Stimulated activated CD8-positive, alpha-beta memory T cell treated with anti-CD3 and anti-CD28 coated beads, Interleukin-15, amount 100 ng/mL, for 24 hours (primary cell): ENCODE data around the gene LSM10.

Source experiments
- DNase-seq: peaks from one replicate; pipeline ENCODE4 v3.0.0-alpha.2; 2020; ENCODE audit warnings: low read depth

The LSM10 gene

DNA sequence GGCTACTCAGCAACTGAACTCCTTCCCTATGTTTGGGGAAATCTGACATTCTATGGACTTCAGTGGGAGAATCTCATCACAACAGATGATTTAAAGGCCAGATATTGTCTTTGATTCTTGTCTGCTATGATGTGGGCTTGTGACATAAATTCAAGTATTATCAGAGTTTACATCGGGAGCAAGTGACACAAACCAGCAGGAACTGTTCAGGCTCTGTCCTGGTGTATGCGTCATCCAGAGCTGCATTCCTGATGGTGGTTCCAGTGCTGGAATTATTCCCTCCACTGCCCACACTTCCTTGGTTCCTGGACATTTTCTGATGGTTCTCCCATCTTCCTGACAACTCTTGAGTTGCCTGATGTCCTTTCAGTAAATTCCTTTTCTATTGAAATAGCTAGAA is 10.8 kb upstream of the LSM10 start:
- DNase-seq = no peak

DNA sequence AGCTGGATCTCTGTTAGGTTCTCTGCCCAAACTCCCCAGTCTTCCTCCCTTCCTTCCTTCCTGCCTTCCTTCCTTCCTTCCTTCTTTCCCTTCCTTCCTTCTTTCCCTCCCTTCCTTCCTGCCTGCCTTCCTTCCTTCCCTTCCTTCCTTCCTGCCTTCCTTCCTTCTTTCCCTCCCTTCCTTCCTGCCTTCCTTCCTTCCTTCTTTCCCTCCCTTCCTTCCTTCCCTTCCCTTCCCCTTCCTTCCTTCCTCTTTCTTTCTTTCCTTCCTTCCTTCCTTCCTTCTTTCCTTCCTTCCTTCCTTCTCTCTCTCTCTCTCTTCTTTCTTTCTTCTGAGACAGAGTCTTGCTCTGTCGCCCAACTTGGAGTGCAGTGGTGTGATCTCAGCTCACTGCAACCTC is 8.7 kb upstream of the LSM10 start:
- DNase-seq = no peak

DNA sequence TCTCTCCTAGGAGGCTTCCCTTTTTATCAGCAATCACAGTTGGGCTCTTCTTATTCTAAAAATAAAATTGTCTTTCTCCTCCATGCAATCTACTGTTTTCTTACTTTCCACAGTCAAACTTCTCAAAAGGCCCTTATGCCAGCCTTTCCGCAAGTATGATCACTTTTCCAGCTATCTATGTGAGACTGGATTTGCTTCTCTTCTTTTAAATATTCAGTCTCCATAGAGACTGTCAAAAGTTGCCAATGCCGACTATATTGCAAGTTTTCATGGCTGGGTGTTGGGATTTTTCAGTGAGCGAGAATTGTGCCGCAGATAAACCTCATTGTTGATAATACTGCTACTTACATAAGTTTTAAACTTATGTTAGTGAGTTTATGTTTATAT is 4.8 kb upstream of the LSM10 start:
- DNase-seq = no peak

DNA sequence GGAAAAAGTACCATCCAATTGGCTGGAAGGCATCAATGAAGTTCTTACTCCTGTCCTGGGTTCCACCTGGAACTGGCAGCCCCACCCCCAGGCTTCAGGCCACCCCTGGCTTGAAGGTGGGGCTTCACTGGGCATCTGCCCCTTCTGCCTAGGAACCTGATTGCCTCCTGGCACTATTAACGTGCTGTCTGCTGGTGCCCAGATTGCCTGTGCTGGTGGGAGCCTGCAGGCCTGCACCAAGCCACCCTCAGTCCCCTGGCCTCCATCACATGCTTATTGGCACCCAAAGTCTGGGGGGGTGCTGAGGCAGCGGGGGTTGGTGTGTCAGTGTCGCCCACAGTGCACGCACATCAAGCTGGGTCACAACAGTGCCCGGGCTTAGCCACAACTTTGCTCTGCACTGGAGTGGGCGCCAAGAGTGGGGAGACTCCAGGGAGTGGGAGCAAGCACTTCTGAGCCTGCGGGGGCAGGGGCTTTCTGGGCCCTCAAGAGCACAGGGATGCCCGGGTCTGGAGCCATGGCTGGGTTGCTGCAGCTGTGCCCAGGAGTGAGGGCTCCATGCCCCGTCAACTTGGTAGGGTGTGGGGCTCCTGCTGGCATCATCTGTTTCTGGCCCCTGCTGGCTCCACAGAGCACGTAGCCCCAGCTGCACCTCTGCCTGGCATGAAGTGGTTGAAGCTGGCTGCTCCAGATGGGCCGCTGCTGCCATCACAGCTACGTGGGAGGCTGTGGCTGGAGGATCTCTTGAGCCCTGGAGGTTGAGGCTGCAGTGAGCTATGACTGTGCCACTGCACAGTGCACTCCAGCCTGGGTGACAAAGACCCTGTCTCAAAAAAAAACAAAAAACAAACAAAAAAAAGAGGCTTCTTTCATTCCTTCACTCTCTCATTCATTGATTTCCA is 4.1 kb upstream of the LSM10 start:
- DNase-seq = no peak

DNA sequence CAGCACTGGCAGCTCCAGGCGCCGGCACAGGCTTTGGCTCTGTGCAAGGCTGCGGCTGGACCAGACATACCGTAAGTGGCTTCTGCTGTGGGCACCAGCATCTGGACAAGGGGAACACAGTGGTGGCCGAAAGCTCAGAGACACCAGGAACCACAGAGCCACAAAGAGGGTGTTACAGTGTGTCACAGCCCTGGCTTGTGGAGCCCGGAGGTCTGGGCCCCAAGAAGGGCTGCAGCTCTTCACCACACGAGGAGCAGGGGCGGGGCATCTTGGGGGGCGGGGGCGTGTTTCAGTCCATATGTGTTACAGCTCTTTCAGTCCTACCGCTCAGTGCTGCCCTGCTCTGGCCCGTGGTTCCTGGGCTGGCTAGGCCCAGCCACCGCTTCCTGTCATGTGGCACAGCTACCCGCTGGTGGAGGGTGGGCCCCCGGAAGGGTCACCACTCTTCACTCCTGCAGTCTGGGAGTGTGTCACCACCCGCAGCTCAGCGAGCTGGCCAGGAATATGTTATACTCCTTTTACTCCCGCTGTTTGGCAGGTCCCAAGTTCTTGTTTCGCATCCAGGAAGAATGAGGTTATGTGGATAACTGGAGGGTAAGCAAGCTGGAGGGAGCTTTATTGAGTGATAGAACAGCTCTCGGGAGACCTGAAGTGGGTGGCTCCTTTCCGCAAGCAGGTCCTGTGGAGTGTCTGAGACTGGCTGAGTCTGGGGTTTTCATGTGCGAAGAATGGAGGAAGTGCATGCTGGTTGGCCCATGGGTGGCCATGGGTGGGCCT is 3.3 kb upstream of the LSM10 start:
- no peak for DNase-seq

DNA sequence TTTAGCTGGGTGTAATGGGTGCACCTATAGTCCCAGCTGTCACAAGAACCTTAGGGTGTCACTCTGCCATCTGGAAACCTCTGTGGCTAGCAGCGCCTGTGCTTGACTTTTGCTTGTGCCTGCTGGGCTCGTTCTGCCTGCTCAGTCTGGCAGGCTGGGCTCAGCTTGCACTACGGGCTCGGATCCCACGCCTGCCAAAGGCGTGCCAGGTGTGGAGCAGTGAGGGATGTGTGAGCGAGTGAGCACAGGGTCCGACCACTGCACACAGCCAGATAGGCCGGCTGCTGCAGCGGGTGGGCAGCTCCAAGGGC is 2.8 kb upstream of the LSM10 start:
- DNase-seq = no peak

DNA sequence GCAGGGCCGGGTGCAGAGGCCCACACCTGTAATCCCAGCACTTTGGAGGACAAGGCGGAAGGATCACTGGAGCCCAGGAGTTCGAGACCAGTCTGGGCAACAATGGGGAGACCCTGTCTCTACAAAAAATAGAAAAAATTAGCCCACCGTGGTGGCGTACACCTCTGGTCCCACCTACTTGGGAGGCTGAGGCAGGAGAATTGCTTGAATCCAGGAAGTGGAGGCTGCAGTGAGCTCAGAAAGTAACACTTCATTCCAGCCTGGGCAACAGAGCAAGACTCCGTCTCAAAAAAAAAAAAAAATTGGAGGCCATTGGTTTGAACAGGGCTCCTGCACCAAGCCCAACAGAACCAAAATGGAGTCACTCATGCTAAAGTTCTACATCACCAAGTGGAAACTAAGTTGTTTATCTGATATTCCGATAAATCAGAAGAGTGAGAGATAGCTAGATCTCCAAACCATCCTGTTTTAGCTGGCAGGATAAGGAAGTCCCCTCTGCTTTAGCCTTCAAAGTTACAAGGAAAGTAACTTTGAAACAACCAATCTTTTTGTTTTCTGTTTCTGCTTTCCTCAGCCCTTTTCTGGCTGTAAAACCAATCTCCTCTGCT is 766 bp upstream of the LSM10 start:
- no peak for DNase-seq

DNA sequence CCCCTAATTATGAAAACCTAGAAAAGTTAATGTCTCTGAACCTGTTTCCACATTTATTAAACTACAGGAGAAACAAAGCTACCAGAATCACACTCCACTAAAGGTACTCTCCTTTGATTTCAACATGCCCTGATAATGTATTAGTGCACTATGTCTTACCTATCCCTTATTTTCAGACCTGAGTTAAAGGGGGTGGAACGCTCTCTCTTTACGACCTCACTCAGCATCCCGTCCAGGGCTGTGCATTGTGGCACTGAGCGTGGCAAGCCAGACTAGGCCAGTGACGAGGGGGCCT is 678 bp downstream of the LSM10 start:
- no peak for DNase-seq

DNA sequence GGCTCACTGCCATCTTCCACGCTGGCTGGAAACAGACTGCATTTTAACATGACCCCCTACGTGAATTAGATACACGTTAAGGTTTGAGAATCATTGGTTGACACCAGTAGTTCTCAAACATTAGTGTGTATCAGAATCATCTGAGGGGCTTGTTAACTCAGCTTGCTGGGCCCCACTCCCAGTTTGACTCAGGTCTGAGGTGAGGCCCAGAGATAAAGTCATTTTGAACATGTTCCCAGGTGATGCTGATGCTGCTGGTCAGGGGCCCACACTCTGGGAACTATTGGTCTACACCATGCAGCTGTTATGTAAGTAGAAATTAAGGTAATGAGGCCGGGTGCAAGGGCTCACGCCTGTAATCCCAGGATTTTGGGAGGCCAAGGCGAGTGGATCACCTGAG is 1.3 kb downstream of the LSM10 start:
- no peak for DNase-seq

DNA sequence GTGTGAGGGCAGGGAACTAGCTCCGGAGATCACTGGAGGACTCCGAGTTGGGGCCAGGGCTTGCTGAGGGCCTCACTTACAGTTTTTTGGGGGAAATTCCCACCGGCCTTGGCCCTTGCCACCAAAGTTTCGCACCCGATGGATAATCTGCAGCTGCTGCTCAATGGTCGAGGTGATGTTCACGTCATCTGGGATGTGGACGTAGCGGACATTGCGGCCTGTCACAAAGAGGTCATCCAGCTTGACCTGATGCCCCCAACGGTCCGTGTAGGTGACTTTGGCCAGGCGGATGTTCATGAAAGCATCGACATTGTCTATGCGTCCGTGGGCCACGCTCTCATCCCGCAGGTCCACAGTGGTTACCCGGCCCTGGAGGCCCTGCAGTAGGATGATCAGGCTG is 4.0 kb downstream of the LSM10 start:
- no peak for DNase-seq

DNA sequence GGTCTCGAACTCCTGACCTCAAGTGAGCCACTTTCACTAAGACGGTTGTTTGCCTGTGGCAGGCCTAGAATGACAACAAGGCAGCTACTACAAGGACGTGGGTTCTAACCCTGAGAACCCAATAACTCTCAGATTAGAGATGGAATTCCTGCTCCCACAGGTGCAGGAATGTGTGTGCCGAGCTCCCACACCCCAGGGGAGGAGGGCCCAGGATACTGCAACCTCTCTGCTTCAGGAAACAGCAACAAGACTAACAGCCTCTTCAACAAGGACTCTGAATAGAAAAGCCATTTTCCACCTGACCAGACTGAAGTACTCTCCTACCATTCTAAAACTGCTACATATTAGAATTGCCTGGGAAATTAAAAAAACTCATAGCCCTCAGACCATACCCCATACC is 4.9 kb downstream of the LSM10 start:
- DNase-seq = no peak

DNA sequence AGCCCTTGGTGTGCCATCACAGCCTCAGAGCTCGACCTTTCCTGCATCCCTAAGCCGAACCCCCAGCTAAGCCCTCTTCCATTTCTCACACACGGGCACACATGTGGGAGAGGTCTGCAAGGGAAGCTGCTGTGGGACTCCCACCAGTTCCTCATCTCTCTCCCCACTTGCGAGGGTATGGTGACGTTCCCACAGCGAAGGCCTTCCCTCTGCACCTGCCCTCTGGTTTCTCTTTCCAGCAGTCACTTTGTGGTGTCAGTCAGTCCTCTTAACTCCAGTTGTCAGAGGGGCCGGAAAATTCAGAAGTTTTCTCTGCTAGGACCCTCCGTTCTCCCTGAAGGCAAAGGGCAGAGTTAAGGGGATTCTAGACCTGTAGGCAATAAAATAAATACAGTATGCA is 6.4 kb downstream of the LSM10 start:
- no peak for DNase-seq

DNA sequence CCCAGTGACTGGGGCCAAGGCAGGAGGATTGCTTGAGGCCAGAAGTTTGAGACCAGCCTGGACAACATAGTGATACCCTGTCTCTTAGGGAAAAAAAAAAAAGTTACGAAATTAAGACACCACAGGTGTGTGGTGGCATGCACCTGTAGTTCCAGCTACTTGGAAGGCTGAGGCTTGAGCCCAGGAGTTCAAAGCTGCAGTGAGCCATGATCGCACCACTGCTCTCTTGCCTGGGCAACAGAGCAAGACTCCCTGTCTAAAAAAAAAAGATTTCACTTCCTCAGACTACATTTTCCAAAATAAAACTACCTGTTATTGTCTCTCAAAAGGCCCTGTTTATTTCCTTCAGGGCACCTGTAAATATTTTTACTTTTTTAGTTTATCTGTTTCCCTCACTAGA is 7.3 kb downstream of the LSM10 start:
- DNase-seq = no peak

DNA sequence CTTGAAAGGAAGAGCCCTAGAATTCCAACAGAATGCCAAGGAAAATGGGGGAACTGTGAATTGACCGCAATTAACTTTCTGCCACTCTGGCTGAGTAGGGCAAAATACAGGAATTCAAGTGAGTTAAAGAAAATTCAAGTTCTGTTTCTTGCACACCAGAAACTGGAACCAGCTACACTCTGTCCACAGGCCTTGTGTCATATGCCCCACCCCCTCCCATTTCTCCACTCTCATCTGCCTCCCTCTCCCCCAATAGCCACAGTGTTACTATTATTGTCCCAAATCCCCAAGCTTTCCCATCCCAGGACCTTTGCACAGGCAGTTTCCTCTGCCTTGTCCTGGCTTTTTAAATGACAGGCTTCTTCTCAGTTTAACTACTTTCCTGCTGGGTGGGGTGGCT is 7.7 kb downstream of the LSM10 start:
- no peak for DNase-seq

DNA sequence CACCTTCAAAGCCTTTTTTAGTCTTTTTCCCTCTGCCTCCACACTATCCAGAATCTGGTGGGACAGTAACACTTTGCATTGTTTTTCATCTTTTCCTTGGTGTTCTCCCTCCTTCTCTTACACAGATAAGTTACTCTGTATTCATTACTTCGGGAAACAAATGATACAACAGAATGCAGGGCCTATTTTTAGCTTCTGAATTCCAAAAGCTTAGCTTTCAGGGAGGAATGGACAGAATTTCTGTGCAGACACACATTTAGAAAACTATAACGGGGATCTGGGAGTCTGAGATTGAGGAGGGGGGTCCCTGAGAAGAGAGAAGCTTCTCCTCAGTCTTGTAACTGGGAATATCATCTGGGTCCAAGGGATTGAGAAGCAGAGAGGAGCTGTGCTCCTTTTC is 8.4 kb downstream of the LSM10 start:
- no peak for DNase-seq

DNA sequence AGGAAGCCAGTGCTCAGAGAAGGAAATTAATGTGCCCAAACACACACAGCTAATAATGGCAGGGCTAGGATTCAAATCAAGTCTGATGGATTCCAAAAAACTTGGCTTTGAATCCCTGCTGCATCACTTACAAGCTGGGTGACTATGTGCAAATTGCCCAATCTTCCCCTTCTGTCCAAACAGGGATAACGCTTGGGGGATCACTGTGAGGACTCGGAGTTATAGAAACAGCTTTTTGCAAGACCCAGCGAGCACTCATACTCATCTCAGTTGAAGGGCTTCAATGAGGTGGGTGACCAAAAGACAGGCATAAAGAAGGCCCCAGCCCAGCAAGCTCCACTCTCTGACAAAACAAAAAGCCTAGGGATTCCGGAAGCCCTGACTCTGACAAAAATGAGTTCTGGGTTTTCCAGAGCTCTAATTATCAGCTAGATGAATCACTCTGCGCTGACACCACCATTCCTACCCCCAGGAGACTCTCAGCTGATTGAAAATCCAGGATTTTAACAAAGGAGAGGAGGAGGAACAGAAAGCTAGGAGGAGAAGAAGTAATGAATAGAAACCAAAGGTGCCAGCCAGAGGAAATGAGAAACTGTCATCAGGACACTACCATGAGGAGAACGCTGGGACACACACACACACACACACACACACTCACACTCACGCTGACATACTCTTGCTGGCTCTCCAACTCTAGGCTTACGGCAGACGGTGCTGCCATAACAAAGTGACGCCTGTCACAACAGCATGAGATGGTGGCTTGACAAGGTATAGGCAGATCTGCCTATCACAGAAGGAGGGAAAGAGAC is 10.4 kb downstream of the LSM10 start:
- no peak for DNase-seq

DNA sequence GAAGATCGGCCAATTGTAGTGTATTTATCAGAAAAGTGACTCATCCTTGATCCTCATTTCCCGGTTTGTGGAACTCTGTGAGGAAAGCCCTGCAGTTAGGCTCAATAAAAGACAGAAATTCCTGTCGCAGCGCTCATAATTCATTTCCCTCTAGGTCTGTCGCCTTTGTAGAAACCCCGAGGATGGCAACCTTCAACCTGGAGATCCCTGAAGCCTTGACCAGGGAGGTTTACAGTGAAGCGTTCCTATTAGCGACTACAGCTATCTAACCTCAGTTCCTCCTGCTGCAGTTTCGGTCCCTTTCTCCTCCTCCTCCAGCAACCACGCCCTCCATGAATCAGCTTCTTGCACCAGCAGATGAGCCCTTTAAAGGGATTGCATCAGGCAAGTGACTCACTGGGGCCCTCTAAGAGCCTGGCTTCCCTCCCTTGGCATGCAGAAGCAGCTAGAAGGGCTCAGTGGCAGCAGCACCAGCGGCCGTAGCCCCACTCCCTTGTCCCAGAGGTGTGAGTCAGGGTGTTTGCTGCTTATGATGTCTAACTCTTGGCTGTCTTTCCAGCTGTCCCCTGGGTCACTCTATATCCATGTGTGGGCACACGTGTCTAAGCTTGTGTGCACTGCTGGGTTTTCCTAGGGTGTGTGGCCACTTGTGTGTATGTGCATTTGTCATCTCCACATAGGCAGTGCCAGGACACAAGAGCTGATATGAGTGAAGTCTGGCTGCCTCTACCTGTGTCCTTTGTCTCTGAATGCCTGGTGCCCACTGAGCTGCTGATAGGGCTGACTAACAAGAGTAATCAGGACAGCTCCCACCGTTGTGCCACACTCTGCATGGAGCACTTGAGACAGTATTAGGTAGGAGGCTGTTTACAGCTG is 11.2 kb downstream of the LSM10 start:
- DNase-seq = peak; percentile 53

DNA sequence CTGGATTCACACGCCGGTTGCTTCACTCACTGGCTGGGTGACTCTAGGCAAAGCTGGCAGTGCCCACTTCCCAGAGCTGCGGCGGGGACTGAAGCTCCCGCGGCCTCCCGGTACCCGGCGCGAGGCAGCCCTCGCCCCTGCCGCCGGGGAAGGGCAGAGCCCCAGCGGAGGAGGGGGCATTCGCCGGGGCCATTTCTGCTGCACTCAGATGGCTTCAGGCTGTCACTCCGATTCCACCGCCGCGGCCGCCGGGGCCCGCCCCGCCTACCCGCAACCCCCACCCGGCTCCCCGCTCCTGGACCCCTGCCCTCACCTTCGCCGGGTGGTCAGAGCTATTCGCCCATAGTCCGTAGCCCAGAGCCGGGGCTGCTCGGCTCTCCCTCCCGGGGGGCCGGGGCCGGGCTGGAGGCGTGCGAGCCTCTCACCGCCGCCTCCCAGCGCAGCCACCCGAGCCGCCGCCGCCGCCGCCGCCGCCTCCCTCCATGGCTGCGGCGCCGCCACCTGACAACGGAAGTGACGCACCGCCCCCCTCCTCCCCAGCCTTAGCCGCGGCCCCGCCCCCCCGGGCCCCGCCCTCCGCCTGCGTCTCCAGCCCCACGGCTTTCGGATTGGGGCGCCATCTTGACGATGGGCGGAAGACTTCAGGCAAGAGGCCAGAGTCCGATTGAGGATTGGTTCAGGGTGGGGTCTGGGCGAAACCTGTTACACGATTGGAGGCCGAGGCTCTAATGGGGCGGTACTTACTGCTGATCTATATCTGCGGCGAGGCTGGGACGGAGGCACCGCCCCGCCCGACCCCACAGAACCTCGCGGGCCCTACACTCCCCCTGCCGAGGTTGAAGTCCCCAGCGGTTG is 12.1 kb downstream of the LSM10 start, which contains the start of gene STK40:
TSS of gene STK40 (minus strand) at position 515 of the 855 bp plus-strand sequence. CDS start 24,592 bp downstream, outside the sequence.
- peak; percentile 98 for DNase-seq

DNA sequence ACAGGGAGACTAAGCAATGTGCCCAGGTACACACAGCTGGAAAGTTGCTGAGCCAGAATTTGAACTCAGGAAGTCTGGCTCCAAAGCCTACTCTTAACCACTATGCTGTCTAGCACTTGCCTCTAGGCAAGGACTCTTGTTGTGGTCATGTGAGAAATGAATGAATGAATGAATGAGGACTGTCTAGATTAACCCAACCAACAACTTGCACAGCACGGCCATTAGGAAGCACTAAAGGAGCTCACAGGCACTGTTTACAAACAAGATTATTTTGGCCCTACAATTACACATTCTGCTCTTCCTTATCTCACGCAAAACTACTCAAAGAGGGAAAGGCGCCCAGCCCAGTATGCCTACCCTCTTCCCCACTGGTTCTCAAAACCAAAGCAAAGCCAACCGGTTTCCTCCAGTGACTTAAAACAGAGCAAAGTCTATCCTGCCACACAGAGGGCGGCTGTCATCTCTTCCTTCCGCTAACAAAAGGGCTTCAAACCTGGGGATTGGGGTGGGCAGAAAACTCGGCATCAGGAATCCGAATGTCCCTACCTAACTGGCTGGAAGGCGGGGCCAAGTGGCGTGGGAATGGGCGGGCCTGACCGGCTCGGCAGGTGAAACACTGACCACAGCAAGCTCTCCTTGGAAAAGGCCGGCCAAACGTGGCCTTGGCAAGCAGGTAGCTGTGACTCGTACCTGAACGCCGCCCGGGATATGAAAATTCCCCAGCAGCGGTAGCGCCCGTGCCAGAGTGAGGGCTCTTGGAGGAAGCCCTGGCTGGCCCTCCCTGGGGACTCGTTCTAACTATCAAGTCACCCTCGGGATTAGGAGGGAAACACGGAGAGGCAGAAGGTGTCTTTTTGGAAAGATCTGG is 12.9 kb downstream of the LSM10 start:
- DNase-seq = no peak

DNA sequence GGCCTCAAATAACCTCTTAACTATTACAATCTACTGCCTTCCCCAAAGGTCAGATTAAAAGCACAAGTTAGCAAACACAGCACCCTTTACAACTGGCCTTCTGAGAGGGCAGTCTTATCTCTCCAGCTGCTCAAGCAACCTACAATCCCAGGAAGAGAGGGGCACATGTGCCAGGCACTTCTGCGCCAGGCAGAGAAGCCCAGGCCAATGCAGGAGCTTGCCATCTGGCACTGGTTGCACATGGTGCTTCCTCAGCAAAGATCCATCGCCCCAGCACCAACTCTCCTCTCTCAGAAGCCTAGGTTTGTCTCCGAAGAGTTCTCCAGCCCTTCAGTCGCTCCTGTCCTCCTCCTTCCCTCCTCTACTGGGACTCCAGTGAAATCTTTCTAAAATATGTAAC is 14.5 kb downstream of the LSM10 start:
- no peak for DNase-seq
